Activated gamma-delta T cell (primary cell): ENCODE measurements around the gene DENND5A.
"Not testable (repeated sequence)": the region's sequence is repeated elsewhere in the genome, so short reads cannot be mapped to it uniquely, and the experiment has no call there.

Experiments
- DNase-seq: peaks from one replicate; lab custom pipeline; 2025; lab: John Stamatoyannopoulos, UW

The DENND5A gene

DNA sequence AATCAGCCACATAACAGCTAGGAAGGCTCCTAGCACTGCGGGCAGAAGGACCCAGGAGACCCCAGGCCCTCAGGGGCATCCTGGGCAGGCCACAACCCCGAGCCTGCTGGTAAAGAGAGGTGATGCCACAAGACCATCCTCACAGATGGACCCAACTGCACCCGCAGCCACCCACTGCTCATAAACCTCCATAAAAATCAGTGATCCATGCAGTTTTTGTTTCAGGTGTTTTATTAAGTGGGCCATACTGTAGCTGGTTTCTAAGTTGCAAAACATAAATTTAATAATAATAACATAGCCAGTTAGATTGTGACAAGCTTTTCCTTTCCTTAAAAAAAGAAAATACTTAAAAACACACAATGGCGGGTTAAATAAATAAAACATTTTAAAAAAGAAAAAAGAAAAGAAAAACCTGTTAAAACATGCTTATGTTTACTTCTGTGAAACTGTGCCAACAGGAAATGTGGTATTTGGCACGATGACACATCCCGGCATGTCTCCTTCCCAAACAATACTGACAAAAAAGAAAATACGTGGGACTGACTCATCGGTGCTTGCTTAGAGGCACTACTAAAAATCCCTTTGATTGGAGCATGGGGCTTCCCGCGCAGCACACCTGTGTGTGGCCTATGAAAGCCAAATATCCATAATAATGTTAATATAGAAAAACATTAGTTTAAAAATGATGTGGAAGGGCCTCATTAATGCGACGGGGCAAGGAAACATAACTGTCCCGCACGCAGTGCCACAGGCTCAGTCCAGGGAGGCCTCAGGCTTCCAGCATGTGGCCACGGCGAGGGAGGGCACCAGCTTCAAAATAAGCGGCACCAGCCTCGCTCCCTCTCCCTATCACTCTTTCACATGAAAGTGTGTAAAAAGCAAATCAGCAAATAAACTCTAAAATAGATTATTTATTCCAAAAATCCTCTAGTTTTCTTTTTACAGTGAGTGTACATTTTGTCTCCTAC lies 126.3 kb downstream of the DENND5A start:
- no peak for DNase-seq

DNA sequence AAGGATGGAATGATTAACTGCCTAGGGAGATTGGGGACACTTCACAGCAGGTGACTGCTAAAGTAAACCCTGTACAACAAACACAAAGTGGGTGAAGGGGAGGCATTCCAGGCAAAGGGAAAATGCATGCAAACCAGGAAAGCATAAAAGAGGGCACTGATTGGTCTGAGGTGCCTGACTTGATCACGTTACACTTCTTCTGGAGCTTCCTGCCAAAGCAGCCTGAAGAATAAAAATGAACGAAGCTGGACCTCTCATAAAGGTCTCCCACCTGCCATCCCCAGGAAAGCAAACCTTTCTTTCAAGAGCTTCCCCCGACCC lies 127.1 kb downstream of the DENND5A start:
- DNase-seq = no peak

DNA sequence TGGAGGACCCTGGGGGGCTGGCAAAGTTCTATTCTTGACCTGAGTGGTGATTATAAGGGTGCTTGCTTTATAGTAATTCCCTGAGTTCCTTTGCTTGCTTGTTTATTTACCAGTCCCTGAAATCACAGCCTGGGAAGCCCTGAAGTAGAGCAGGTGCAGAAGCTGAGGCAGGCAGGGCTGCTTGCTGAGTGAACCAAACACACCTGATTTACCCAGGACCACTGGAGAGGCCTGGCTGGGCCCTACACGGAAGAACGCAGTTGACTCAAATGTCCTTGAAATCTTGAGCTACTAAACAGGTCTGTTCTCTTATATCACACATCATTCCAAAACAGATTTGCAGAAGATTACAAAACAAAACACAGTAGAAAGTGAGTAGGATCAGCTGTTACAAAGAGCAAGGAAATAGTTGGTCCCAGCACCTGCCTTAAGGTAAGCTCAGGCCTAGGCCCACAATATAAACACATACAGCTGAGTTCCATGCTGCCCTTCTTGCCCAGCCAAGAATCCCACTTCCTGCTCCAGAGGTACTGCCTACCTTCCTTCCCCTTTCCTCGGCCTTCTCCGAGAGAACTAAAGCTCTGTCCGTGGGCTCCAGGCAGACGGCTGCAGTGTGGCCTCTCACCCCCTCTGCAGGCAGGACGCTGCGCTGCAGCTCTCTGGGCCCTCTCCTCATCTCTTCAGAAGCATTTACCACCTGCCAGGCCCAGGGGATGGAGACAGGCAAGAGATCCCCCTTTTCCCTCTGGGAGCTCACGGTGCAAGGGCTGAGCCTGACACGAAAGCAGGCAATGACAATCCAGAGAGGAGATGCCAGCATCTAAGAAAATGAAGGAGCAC lies 127.6 kb downstream of the DENND5A start:
- DNase-seq = peak; percentile 19

DNA sequence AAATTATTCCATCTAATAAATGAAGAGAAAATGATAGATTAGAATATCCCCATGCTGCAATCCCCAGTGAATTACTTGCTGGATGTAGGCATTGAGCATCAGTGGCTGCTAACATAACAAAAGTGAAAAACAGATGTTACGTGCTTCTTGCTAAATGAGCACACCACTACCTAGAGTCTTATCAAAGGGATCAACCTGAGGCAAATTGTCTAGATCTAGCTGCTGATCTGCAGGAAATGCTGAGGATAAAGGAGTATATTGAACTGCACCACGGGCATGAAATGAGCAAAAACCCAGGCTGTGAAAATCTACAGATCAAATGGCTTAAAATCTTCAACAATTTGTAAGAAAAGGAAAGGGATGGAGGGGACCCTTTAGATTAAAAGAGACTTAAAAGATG lies 128.4 kb downstream of the DENND5A start:
- no peak for DNase-seq

DNA sequence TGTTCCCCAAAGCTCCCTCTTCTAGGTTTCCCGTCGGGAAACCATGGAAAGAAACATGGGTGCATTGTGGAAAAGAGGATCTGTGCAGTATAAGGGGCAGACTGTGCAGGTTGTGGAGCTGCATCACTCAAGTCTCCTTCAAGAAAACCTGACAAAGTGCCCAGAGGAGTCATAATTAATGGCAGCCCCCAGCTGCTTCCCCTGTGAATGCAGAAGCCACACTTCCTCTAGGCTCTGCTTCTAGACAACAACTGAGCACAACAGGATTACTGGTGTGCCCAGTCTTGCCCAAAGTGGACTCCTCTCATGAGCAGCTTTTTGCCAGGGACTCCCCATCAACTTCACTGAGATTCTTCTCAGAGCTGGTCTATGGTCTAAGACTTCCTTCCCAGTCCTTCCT lies 131.2 kb downstream of the DENND5A start:
- no peak for DNase-seq

DNA sequence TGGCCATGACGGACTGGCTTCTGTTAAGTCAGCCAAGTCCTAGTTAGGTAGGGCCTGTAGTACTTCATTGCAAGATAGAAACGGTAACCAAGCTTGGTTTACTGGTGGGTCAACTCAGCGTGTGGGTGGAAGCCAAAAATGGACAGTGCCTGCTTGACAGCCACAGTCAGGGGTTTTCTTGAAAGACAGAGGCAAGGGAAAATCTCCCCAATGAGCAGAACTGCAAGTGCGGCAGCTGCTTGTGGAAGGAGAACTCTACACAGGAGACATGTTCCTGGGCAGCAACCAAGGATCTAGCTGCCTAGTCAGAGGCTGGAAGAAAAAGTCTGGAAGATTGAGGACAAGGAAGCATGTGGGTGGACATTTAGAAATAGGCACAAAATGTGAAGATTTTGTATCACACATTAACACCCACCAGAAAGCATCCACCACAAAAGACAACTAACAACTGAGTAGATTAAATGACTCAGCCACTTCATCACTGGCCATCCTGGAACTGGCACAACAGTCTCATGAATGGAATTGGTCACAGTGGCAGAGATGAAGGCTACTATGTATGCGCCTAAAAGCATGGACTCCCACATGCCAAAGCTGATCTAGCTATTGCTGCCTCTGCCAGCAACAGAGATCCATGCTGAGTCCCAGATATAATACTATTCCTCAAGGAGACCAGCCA lies 132.8 kb downstream of the DENND5A start:
- no peak for DNase-seq

DNA sequence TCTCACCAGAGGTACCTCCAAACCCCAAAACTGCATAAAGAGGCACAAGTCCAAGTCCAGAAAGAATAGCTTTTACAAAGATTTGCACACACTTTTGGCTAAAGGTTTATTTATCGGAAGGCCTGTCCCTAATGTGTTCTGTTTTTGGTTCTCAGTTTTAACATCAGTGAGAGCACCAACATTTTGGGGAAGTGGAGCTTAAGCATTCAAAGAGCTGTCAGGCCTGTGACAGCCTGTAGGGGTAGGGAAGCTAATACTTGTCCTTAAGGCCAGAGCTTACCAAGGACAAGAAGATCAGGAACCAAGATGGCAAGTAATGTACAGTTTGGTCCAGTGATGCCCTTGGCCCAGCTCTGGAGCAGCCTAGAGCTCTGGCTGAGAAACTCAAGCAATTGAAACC lies 134.9 kb downstream of the DENND5A start:
- DNase-seq = no peak

DNA sequence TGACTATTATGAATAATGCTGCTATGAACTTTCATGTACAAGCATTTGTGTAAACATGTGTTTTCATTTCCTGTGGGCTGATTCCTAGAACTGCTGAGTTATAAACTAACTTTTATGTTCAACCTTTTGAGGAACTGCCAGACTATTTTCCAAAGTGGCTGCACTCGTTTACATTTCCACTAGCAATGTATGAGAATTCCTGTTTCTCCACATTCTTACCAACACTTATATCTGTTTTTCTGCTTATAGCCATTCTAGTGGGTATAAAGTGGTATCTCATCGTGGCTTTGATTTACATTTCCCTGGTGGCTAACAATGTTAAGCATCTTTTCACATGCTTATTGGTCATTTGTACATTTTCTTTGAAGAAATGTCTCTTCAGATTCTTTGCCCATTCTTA lies 138.5 kb downstream of the DENND5A start:
- no peak for DNase-seq

DNA sequence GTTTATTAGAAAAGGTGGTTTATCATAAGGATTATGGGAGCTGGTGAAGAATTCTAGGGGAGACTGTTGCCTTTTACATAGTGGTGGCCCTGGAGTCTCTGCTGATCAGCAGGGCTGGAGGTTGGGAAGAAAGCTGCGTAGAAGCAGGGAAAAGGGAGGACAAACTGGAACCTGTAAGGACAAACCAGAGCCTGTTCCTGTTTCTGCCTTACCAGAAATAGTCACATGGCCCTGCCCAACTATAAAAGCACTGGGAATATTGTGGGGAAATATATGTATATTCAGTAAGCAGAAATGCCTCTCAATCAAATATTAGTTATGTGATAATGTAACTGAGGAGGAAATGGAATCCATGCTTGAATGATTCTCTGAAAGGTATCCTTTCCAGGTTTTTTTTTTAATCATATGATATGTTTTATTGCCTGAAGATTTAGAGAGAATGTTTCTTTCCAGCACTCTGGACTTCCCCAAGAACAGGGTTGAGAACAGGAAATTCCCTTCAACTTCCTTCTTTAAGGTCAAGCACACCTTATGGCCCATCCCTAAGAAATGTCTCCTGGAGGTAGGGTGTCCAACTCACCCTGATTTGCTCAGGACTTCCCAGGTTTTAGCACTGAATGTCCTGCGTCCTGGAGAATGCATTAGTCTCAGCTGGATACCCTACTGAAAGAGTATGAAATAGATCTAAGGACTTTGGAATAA lies 139.8 kb downstream of the DENND5A start:
- no peak for DNase-seq

DNA sequence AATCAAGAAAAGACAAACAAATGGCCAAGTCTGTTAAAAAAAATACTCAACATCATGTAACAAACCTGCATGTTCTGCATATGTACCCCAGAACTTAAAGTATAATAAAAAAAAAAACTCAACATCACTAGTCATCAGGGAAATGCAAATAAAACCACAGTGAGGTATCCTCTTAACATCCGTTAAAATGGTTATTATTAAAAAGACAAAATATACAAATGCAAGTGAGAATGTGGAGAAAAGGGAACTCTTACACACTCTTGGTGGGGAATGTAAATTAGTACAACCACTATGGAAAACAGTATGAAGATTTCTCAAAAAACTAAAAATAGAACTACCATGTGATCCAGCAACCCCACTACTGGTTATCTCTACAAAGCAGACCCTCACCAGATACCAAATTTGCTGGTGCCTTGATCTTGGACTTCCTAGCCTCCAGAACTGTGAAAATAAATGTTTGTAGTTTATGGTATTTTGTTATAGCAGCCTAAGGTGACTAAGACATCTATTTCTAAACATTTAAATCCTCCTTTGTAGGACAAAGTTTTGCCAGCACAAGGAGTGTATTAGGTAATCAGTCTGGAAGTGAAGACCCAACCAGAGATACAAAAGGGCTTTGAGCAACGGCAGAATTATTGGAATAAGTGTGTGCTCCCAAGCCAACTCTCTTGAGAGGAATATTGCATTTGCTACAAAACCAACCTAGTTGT lies 141.4 kb downstream of the DENND5A start:
- no peak for DNase-seq

DNA sequence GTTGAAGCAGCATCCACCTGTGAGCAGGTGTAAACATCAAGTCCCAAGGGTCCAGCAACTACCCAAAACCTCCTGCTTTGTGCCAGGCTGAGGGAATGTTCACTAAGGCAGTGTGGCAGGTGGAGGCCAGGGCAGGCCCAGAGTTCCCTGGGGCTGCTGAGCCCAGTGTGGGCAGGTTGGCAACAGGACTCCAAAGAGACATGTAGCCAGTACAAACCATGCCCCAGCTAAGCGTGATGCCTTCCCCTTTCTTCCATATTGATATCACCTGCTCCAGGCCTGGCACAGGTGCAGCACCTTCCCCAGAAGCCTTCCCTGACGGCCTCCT lies 143.7 kb downstream of the DENND5A start:
- no peak for DNase-seq

DNA sequence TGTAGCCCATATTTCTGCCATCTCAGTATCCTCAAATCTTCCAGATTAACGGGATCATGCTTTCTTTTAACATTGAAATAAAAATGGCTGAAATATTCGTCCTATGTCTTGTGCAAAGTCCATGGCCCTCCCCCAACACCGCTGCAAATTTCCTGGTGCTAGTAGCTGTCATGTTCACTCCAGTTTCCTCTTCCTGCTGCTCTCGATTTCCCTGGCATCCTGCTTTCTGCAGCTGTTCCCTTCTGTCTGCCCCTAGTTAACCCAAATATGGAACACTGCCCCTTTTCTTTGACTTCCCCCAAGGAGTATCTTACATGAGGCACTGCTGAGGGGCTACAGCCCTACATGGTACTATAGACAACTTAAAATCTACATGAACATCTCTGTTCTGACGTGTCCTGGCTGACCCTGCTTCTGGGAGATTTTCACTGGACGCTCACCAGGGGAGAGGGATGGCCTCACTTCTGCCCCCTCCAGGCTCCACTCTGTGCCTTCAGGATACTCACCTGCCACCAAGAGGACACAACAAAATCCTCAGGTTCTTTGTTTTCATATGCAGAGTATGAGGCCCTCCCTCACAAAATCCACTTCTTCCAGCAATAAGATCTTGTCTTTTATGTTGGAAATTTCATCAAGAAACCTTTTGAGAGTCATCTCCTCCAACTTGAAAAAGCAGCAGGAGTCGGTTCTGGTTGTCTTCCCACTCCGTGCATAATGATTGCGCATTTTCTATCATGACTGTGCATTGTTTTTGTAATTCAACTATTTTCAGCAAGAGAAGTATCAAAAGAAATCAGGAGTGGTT lies 144.3 kb downstream of the DENND5A start:
- DNase-seq = no peak

DNA sequence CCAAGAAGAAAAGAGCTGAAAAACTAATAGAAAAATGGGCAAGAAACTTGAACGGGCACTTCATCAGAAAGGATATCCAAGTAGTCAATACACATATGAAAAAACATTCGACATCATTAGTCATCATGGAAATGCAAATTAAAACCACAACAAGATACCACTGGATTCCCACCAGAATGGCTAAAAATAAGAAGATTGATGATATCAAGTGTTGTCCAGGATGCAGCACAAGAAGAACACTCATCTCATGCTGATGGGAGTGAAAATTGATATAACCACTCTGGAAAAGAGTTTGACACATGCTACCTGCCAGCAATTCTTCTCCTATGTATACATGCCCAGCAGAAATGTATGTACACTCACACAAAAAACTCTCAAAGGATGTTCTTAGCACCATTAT lies 146.9 kb downstream of the DENND5A start:
- DNase-seq = no peak

DNA sequence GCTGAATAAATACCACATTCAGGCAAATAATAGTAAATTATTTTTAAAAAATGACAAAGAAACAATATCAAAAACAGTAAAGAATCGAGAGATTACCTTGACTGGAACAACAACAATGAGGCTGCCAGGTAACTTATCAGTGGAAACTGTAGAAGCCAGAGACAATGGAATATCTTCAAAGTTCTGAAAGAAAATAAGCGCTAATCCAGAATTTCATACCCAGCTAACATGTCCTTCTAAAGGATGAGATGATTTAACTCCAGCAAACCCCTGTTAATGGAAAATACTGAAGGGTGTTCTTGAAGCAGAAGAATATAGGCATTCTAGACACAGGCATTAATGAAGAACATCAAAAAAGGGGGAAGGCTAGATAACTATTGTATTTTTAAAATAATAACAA lies 153.1 kb downstream of the DENND5A start:
- DNase-seq = no peak

DNA sequence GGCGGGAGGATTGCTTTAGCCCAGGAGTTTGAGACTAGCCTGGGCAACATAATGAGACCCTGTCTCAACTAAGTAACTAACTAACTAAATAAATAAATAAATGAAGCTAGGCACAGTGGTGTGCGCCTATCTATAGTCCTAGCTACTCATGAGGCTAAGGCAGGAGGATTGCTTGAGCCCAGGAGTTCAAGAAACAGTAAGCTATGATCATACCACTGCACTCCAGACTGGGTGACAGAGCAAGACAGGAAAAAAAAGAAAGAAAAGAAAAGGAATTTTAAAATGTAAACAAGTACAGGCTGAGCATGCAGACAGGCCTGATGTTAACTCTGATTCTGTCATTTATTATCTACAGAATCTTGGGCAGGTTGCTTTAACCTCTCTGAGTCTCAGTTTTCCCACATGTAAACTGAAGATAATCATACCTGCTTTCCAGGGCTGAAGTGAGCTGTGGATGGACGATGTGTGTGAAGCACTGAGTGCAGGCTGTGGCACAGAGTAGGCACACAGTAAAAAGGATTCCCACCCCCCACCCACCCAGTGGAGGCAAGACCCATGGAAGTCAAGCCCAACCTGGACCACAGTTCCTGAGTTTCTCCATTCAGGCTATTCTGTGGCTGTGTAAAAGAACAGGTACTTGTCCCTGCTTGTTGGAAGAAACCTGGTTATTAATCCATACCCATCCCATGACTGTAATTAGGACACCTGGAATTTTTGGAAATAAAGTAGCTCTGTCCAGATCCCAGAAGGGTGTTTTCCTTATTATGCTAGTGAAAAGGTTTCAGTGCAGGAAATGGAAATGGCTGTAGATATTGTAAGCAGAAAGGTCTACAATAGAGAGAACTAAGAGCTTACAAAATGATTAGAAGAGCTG lies 155.1 kb downstream of the DENND5A start:
- no peak for DNase-seq

DNA sequence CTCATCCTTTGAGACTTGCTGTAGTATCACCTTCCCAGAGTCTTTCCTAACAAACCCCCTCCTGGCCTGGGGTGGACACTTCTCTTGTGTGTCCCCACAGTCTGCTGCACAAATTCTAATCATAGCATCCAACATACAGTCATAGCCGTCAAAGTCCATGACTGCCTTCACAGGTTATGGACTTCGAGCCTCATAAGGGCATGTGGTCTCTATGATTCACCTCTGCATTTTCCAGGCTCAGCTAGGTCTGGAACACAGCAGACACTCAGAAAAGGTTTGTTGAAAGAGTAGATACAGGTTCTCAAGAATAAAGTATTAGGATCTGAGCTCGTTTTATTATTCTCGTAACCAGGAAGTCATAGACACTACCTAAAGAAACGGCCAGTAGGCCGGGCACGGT lies 160.6 kb downstream of the DENND5A start:
- no peak for DNase-seq

DNA sequence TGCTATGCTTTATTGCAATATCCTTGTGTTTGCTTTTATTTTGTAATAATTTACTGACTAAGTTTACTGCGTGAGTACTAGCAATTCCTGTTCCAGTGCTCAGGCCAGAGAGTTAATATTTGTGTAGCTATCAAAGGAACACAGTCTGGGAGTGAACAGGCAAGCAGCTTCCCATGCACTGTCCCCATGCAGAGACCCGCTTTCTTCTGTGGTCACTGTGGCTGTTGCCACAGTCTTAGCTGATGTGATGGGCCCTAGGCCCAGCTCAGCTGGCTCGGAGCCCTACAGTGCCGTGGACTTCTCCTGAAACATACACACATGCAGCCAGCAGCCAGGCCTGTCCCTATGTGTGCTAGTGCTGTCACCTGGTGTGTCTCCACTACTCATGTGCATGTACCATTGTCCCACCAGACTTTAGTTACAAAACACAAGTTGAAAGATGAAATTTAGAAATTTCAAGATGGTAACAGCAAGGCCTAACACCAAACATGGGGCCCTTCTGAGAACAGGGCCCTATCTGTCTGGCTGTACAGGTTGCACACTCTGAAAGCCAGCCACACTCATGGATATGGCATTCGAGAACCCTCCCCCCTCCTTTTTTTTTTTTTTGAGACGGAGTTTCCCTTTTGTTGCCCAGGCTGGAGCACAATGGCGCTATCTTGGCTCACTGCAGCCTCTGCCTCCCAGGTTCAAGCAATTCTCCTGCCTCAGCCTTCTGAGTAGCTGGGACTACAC lies 161.4 kb downstream of the DENND5A start:
- DNase-seq = no peak

DNA sequence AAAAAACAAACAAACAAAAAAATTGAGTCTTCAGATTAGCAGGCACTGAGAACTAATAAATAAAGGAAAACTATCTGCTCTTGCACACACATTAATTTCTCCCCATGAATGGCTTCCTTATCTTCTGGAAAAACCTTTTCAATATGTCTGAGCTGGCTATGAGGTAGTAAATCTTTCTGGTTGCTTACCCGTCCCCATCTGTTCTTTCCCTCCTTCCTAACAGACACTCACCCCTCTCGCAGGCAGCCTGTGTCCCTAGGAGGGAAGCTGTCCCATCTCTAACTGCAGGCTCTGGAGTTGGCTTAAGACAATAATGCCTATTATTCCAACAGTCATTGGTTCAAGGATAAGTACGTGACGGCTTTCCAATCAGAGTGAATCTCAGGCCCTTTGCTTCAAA lies 165.5 kb downstream of the DENND5A start:
- no peak for DNase-seq

DNA sequence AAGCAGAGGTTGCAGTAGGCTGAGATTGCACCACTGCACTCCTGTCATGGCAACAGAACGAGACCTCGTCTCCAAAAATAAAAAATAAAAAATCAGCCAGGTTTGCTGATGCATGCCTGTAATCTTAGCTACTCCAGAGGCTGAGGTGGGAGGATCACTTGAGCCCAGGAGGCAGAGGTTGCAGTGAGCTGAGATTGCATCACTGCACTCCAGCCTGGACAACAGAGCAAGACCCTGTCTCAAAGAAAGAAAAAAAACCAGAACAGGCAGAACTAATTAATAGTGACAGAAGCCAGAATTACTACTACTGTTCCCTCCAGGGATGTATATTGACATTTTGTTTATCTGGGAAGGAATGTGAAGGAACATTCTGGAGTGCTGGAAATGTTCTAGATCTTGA lies 166.7 kb downstream of the DENND5A start:
- not testable (repeated sequence) for DNase-seq
